ENCODE measurements around the gene VIL1.

DNA sequence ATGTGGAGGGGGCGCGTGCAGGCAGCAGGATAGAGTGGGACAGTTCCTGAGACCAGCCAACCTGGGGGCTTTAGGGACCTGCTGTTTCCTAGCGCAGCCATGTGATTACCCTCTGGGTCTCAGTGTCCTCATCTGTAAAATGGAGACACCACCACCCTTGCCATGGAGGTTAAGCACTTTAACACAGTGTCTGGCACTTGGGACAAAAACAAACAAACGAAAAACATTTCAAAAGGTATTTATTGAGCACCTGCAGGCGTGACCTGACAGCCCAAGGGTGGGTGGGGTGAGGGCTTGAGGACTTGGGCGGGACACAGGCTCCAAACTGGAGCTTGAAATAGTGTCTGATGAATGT is 23.9 kb upstream of the VIL1 start:
- TF ChIP-seq, protein P1, sequence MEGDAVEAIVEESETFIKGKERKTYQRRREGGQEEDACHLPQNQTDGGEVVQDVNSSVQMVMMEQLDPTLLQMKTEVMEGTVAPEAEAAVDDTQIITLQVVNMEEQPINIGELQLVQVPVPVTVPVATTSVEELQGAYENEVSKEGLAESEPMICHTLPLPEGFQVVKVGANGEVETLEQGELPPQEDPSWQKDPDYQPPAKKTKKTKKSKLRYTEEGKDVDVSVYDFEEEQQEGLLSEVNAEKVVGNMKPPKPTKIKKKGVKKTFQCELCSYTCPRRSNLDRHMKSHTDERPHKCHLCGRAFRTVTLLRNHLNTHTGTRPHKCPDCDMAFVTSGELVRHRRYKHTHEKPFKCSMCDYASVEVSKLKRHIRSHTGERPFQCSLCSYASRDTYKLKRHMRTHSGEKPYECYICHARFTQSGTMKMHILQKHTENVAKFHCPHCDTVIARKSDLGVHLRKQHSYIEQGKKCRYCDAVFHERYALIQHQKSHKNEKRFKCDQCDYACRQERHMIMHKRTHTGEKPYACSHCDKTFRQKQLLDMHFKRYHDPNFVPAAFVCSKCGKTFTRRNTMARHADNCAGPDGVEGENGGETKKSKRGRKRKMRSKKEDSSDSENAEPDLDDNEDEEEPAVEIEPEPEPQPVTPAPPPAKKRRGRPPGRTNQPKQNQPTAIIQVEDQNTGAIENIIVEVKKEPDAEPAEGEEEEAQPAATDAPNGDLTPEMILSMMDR (IDR thresholded peaks at IDR 0.05; ENCODE audit: insufficient read depth, low read depth, low read length), result no peak
- no peak for TF ChIP-seq EZH2 (IDR thresholded peaks at IDR 0.05; ENCODE audit: insufficient read depth, low read length)

Measured in astrocyte (in vitro differentiated cells and primary cell).